D721Med (cell line): ENCODE data around the gene MBLAC1.

Experiments used
- DNase-seq: peaks from one replicate; pipeline ENCODE4 v3.0.0; 2011; ENCODE audit warnings: low spot score; ENCODE audit not compliant: insufficient read length
- FAIRE-seq: peaks from 2 replicates; lab custom pipeline; 2011; peaks lifted over from hg19 to GRCh38; lab: Jason Lieb, UNC
- CTCF ChIP-seq: IDR thresholded peaks from 2 replicates; pipeline ENCODE4 v1.5.1; 2012; ENCODE audit warnings: mild to moderate bottlenecking, control low read depth; ENCODE audit not compliant: insufficient read depth; ENCODE audit errors: missing control alignments

MBLAC1 gene

GRCh38 chr7:100085515-100085914 lies 41.3 kb upstream of the MBLAC1 start:
- DNase-seq (no peak), FAIRE-seq (no peak)
- TF ChIP-seq CTCF, result no peak

GRCh38 chr7:100087055-100087750 lies 39.6 kb upstream of the MBLAC1 start:
- no peak for TF ChIP-seq CTCF
- FAIRE-seq (no peak), DNase-seq (no peak)

GRCh38 chr7:100088095-100088620 lies 38.6 kb upstream of the MBLAC1 start:
- DNase-seq (no peak), FAIRE-seq (no peak)
- no peak for TF ChIP-seq CTCF

- no peak for TF ChIP-seq CTCF
- DNase-seq (peak; percentile 72), FAIRE-seq (no peak)
Measured at GRCh38 chr7:100088621-100089457, 37.9 kb upstream of the MBLAC1 start, which contains the start of gene COPS6. COPS6 (plus strand) TSS chr7:100088969; CDS start chr7:100088991, 22 bp downstream.

GRCh38 chr7:100089458-100090196 lies 37.1 kb upstream of the MBLAC1 start:
- no peak for DNase-seq
- no peak for TF ChIP-seq CTCF
- no peak for FAIRE-seq

- FAIRE-seq (peak; percentile 38), DNase-seq (no peak)
Measured at GRCh38 chr7:100090527-100091410, 36.0 kb upstream of the MBLAC1 start.

More at GRCh38 chr7:100090527-100091410, 36.0 kb upstream of the MBLAC1 start:
- TF ChIP-seq CTCF, result no peak
